ENCODE measurements around the gene KATNB1. TPM values are rescaled to one million over a fixed set of nuclear protein-coding genes. Genes with fewer than 3 reads are reported as not detected.

KATNB1 gene
- polyA plus RNA-seq, 3 donors, result 16.9 to 35.6 (median 17.7) TPM

DNA sequence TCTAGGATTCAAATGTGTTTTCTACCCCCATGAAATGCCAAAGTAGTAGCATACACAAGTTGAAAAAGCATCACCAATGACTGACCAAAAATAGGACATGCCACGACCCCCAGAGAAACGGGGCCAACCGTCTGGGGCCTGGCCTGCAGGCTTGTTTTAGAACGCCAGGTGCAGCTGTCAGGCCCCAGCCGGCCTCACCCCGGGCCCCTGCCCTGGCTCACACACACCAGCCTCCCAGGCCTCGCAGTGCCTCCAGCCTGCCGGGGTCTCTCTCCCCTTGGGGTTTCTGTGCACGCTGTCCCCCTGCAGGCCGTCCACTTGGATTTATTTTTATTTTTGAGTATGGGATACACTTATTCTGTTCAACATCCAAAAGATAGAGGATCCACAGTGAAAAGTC, 7.9 kb downstream of the KATNB1 start:
- H4K20me1 ChIP-seq (ENCODE audit: insufficient read depth, low read length), result no peaks in the 10 kb centered on the region
- Mint-ChIP-seq H3K27ac (no peak overlapping the region), H3K36me3 (peaks cover 21 to 53% of the 10 kb centered on the region in 2 donors), H3K4me3 (no peak overlapping the region), H3K27me3 (ENCODE audit: low read depth in 3 of 3) (peaks cover 0 to 2% (median 0%) of the 10 kb centered on the region in 3 donors), H3K4me1 (no peaks in the 10 kb centered on the region), H3K9me3 (no peaks in the 10 kb centered on the region)
- no peaks in the 10 kb centered on the region for H3K79me2 ChIP-seq (ENCODE audit: insufficient read depth, low read length)
- no peak overlapping the region for H3K27ac ChIP-seq (ENCODE audit: low read depth in 1 of 2, low read length in 2 of 2)
- no peak overlapping the region for H3K4me2 ChIP-seq (replicated peaks; ENCODE audit: extremely low read depth, low read length, poor library complexity, severe bottlenecking)
- H3K9me3 ChIP-seq (replicated peaks in 1 of 2; ENCODE audit: control insufficient read depth in 1 of 2, insufficient read depth in 1 of 2, low read length in 2 of 2), result no peaks in the 10 kb centered on the region
- intact Hi-C loops (cut with micrococcal nuclease), result no loop called here
- peaks cover 21 to 46% of the 10 kb centered on the region in 2 donors for H3K36me3 ChIP-seq (replicated peaks in 1 of 2; ENCODE audit: control insufficient read depth in 1 of 2, insufficient read depth in 2 of 2, low read length in 2 of 2)
- no peak for DNase-seq
- no peak for TF ChIP-seq CTCF (IDR thresholded peaks at IDR 0.05)
- 90% methylated on average over 3 of the region's 10 CpGs for WGBS (ENCODE audit: insufficient coverage)
- no peaks in the 10 kb centered on the region for H3K27me3 ChIP-seq (ENCODE audit: control insufficient read depth in 2 of 2, insufficient read depth in 2 of 2, low read length in 2 of 2)
- H3K4me1 ChIP-seq (ENCODE audit: control insufficient read depth in 1 of 2, insufficient read depth in 2 of 2, low read length in 2 of 2), result no peaks in the 10 kb centered on the region
- no peak overlapping the region for H3K4me3 ChIP-seq (replicated peaks in 1 of 3; ENCODE audit: low read depth in 2 of 3, low read length in 3 of 3)
- H2AFZ ChIP-seq (ENCODE audit: insufficient read depth, low read depth, low read length, poor library complexity, severe bottlenecking), result no peak overlapping the region
- H3K9ac ChIP-seq (ENCODE audit: insufficient read depth, low read length, poor library complexity, severe bottlenecking), result no peak overlapping the region

- no peak for TF ChIP-seq CTCF (IDR thresholded peaks at IDR 0.05)
These were observed 8.5 kb downstream of the KATNB1 start for GRCh38 chr16:57743886-57744641.

More at GRCh38 chr16:57743886-57744641, 8.5 kb downstream of the KATNB1 start:
- Histone ChIP-seq H3K4me3 (replicated peaks in 1 of 3; ENCODE audit: low read depth in 2 of 3, low read length in 3 of 3) (no peak overlapping the region), H4K20me1 (ENCODE audit: insufficient read depth, low read length) (no peaks in the 10 kb centered on the region), H3K9me3 (replicated peaks in 1 of 2; ENCODE audit: control insufficient read depth in 1 of 2, insufficient read depth in 1 of 2, low read length in 2 of 2) (no peaks in the 10 kb centered on the region), H3K4me2 (replicated peaks; ENCODE audit: extremely low read depth, low read length, poor library complexity, severe bottlenecking) (no peak overlapping the region), H3K9ac (ENCODE audit: insufficient read depth, low read length, poor library complexity, severe bottlenecking) (no peak overlapping the region), H3K36me3 (replicated peaks in 1 of 2; ENCODE audit: control insufficient read depth in 1 of 2, insufficient read depth in 2 of 2, low read length in 2 of 2) (peaks cover 22 to 46% of the 10 kb centered on the region in 2 donors), H2AFZ (ENCODE audit: insufficient read depth, low read depth, low read length, poor library complexity, severe bottlenecking) (no peak overlapping the region), H3K27me3 (ENCODE audit: control insufficient read depth in 2 of 2, insufficient read depth in 2 of 2, low read length in 2 of 2) (no peaks in the 10 kb centered on the region), H3K79me2 (ENCODE audit: insufficient read depth, low read length) (no peaks in the 10 kb centered on the region), H3K27ac (ENCODE audit: low read depth in 1 of 2, low read length in 2 of 2) (no peak overlapping the region), H3K4me1 (ENCODE audit: control insufficient read depth in 1 of 2, insufficient read depth in 2 of 2, low read length in 2 of 2) (no peaks in the 10 kb centered on the region)
- Mint-ChIP-seq H3K4me1 (no peaks in the 10 kb centered on the region), H3K27ac (no peak overlapping the region), H3K27me3 (ENCODE audit: low read depth in 3 of 3) (no peaks in the 10 kb centered on the region), H3K36me3 (peaks cover 19 to 50% of the 10 kb centered on the region in 2 donors), H3K4me3 (no peak overlapping the region), H3K9me3 (no peaks in the 10 kb centered on the region)
- no peak for DNase-seq
- 100% methylated on average over 19 of the region's 23 CpGs for WGBS (ENCODE audit: insufficient coverage)
- intact Hi-C loops (cut with micrococcal nuclease), result no loop called here

Measured in CD14-positive monocyte (primary cell).